H9 (cell line): Measurements from ENCODE around the gene PEX5L. TPM values are rescaled to one million over a fixed set of nuclear protein-coding genes. Genes with fewer than 3 reads are reported as not detected.

Experiments used
- DNase-seq: peaks from one replicate; pipeline ENCODE4 v3.0.0-alpha.2; 2017
- H2AFZ ChIP-seq: one replicate; pipeline ENCODE4 v1.6.1; 2013; ENCODE audit warnings: mild to moderate bottlenecking, low read length, control low read depth, moderate library complexity
- H2AK5ac ChIP-seq: 2 replicates; pipeline ENCODE4 v1.6.1; 2013; ENCODE audit warnings: low read length, control low read depth, mixed read lengths; ENCODE audit not compliant: insufficient read length
- H2BK120ac ChIP-seq: one replicate; pipeline ENCODE4 v1.6.1; 2013; ENCODE audit warnings: low read depth, mild to moderate bottlenecking, low read length, control low read depth, inconsistent platforms; ENCODE audit not compliant: poor library complexity, severe bottlenecking
- H2BK12ac ChIP-seq: 2 replicates; pipeline ENCODE4 v1.6.1; 2013; ENCODE audit warnings: low read length, control low read depth, mixed read lengths, low read depth; ENCODE audit not compliant: insufficient read length
- H2BK15ac ChIP-seq: 2 replicates; pipeline ENCODE4 v1.6.1; 2013; ENCODE audit warnings: low read depth, low read length, control low read depth
- H2BK20ac ChIP-seq: one replicate; pipeline ENCODE4 v1.6.1; 2013; ENCODE audit warnings: low read depth, mild to moderate bottlenecking, low read length, control low read depth, inconsistent platforms; ENCODE audit not compliant: poor library complexity, severe bottlenecking
- H2BK5ac ChIP-seq: 2 replicates; pipeline ENCODE4 v1.6.1; 2013; ENCODE audit warnings: low read length, control low read depth, mixed read lengths; ENCODE audit not compliant: insufficient read length
- H3K14ac ChIP-seq: 2 replicates; pipeline ENCODE4 v1.6.1; 2013; ENCODE audit warnings: low read length, control low read depth; ENCODE audit not compliant: insufficient read depth
- H3K18ac ChIP-seq: 2 replicates; pipeline ENCODE4 v1.6.1; 2013; ENCODE audit warnings: low read depth, mild to moderate bottlenecking, mixed read lengths, low read length, control low read depth; ENCODE audit not compliant: insufficient read length
- H3K23ac ChIP-seq: 2 replicates; pipeline ENCODE4 v1.6.1; 2013; ENCODE audit warnings: low read length, control low read depth, mixed read lengths, low read depth; ENCODE audit not compliant: insufficient read length
- H3K23me2 ChIP-seq: 2 replicates; pipeline ENCODE4 v1.6.1; 2013; ENCODE audit warnings: low read depth, mild to moderate bottlenecking, mixed read lengths, low read length, control low read depth; ENCODE audit not compliant: insufficient read length, poor library complexity, severe bottlenecking
- H3K27ac ChIP-seq: 2 replicates; pipeline ENCODE4 v1.5.1; 2013; ENCODE audit warnings: low read length, control low read depth, mixed read lengths, low read depth; ENCODE audit not compliant: insufficient read length
- H3K27me3 ChIP-seq: 2 replicates; pipeline ENCODE4 v1.6.1; 2013; ENCODE audit warnings: low read length, control low read depth, inconsistent platforms; ENCODE audit not compliant: insufficient read depth
- H3K4ac ChIP-seq: 2 replicates; pipeline ENCODE4 v1.6.1; 2013; ENCODE audit warnings: low read depth, mild to moderate bottlenecking, control low read depth, inconsistent platforms, low read length, moderate library complexity
- H3K4me1 ChIP-seq: 2 replicates; pipeline ENCODE4 v1.6.1; 2013; ENCODE audit warnings: low read length, control low read depth, inconsistent platforms; ENCODE audit not compliant: insufficient read depth
- H3K4me2 ChIP-seq: 2 replicates; pipeline ENCODE4 v1.6.1; 2013; ENCODE audit warnings: low read length, control low read depth, mixed read lengths; ENCODE audit not compliant: insufficient read length, insufficient read depth
- H3K56ac ChIP-seq: 2 replicates; pipeline ENCODE4 v1.6.1; 2013; ENCODE audit warnings: low read depth, mild to moderate bottlenecking, mixed read lengths, low read length, control low read depth; ENCODE audit not compliant: insufficient read length
- H3K79me1 ChIP-seq: 2 replicates; pipeline ENCODE4 v1.6.1; 2013; ENCODE audit warnings: low read depth, mild to moderate bottlenecking, moderate library complexity, low read length, control low read depth, inconsistent platforms; ENCODE audit not compliant: insufficient read depth, poor library complexity, severe bottlenecking
- H3K79me2 ChIP-seq: 2 replicates; pipeline ENCODE4 v1.6.1; 2013; ENCODE audit warnings: low read length, control low read depth, inconsistent platforms; ENCODE audit not compliant: insufficient read depth
- H3K9ac ChIP-seq: 2 replicates; pipeline ENCODE4 v1.6.1; 2013; ENCODE audit warnings: low read length, control low read depth, mixed read lengths; ENCODE audit not compliant: insufficient read length; ENCODE audit errors: extremely low read depth
- H3K9me3 ChIP-seq: one replicate; pipeline ENCODE4 v1.6.1; 2013; ENCODE audit warnings: low read depth, low read length, inconsistent platforms; ENCODE audit not compliant: control insufficient read depth
- H3T11ph ChIP-seq: one replicate; pipeline ENCODE4 v1.6.1; 2013; ENCODE audit warnings: mild to moderate bottlenecking, low read length, control low read depth, inconsistent platforms
- H4K20me1 ChIP-seq: one replicate; pipeline ENCODE4 v1.6.1; 2013; ENCODE audit not compliant: control insufficient read depth, insufficient read length, insufficient read depth
- H4K5ac ChIP-seq: 2 replicates; pipeline ENCODE4 v1.6.1; 2013; ENCODE audit warnings: low read depth, mild to moderate bottlenecking, mixed read lengths, low read length, control low read depth; ENCODE audit not compliant: insufficient read length
- H4K8ac ChIP-seq: replicated peaks from 2 replicates; pipeline ENCODE4 v1.6.1; 2013; ENCODE audit warnings: low read length, control low read depth, mixed read lengths, low read depth; ENCODE audit not compliant: insufficient read length
- H4K91ac ChIP-seq: 2 replicates; pipeline ENCODE4 v1.6.1; 2013; ENCODE audit warnings: low read depth, mild to moderate bottlenecking, moderate library complexity, mixed read lengths, low read length, control low read depth; ENCODE audit not compliant: insufficient read length
- H3K27ac Mint-ChIP-seq, 3 experiments: 2 replicates in 2 of 3; 3 replicates in 1 of 3; pipeline ENCODE4 v1.8.0; 2020 to 2021; ENCODE audit warnings: mixed read lengths in 3 of 3, mild to moderate bottlenecking in 1 of 3, moderate library complexity in 1 of 3
- H3K27me3 Mint-ChIP-seq: 2 replicates; pipeline ENCODE4 v1.8.0; 2021; ENCODE audit warnings: low read depth, mild to moderate bottlenecking, moderate library complexity, mixed read lengths
- H3K36me3 Mint-ChIP-seq, 3 experiments: 2 replicates in 2 of 3; 3 replicates in 1 of 3; pipeline ENCODE4 v1.8.0; 2020 to 2021; ENCODE audit warnings: low read depth in 3 of 3, mixed read lengths in 3 of 3; ENCODE audit not compliant: insufficient read depth in 1 of 3
- H3K4me1 Mint-ChIP-seq, 2 experiments: 2 replicates each; pipeline ENCODE4 v1.8.0; 2020; ENCODE audit warnings: mixed read lengths in 2 of 2
- H3K4me3 Mint-ChIP-seq, 2 experiments: 2 replicates in 1 of 2; 3 replicates in 1 of 2; pipeline ENCODE4 v1.8.0; 2020 to 2021; ENCODE audit warnings: mild to moderate bottlenecking in 2 of 2, mixed read lengths in 2 of 2, moderate library complexity in 1 of 2
- H3K9me3 Mint-ChIP-seq, 2 experiments: 2 replicates in 1 of 2; 3 replicates in 1 of 2; pipeline ENCODE4 v1.8.0; 2020; ENCODE audit warnings: mild to moderate bottlenecking in 2 of 2, mixed read lengths in 2 of 2, moderate library complexity in 1 of 2
- WGBS: extraction: QIAGEN DNeasy Blood & Tissue Kit; methylation state at CpG from one replicate; pipeline ENCODE4 v1.1.7; 2013; ENCODE audit warnings: missing lambda C conversion rate, low lambda C conversion rate, mixed read lengths; ENCODE audit not compliant: insufficient read length; ENCODE audit errors: extremely low coverage; 5-methylcytosine and 5-hydroxymethylcytosine counted together
- total RNA-seq: library from RNA; stranded (reverse); gene quantifications from 2 replicates; pipeline ENCODE4 v1.2.1, GENCODE V29; 2021
- TF ChIP-seq, protein P1 (sequence below): fragments of 200-600 bp; sonication (generic); conservative IDR thresholded peaks from 3 replicates; pipeline ENCODE4 v1.8.0; 2021; ENCODE audit warnings: antibody characterized with exemption, mild to moderate bottlenecking

The PEX5L gene
- total RNA-seq, 1 experiment from 2014 or later: 0.85 TPM

- Histone ChIP-seq H3K9ac (no peak overlapping the region), H4K20me1 (no peaks in the 10 kb centered on the region), H2BK15ac (no peak overlapping the region), H3K9me3 (no peaks in the 10 kb centered on the region), H4K8ac (no peak overlapping the region), H2AFZ (no peak overlapping the region), H4K5ac (no peak overlapping the region), H3K27me3 (no peaks in the 10 kb centered on the region), H3K79me2 (no peaks in the 10 kb centered on the region), H2BK5ac (no peak overlapping the region), H3K79me1 (no peaks in the 10 kb centered on the region), H3K4me1 (peaks cover 4% of the 10 kb centered on the region; the same call in 1 of the 2 replicates), H2BK12ac (no peak overlapping the region), H3K18ac (no peak overlapping the region), H3K23ac (no peak overlapping the region), H4K91ac (no peak overlapping the region), H3K56ac (no peak overlapping the region), H3K23me2 (no peaks in the 10 kb centered on the region), H3K14ac (no peak overlapping the region), H2BK20ac (no peak overlapping the region), H3T11ph (no peak overlapping the region), H2BK120ac (no peak overlapping the region), H3K27ac (no peak overlapping the region), H3K4ac (no peak overlapping the region), H3K4me2 (no peak overlapping the region), H2AK5ac (no peak overlapping the region)
- Mint-ChIP-seq H3K4me3 (no peak overlapping the region), H3K36me3 (no peaks in the 10 kb centered on the region), H3K4me1 (peaks cover 40 to 55% of the 10 kb centered on the region in 2 experiments), H3K27ac (peak overlapping the region in 2 of 3 experiments; percentile 51 to 87; a peak in 3 of 7 replicates), H3K27me3 (no peaks in the 10 kb centered on the region), H3K9me3 (no peaks in the 10 kb centered on the region)
- peak; percentile 63 for DNase-seq
- no CpG with 5 or more reads among the region's 2 CpGs for WGBS
- TF ChIP-seq, protein P1, sequence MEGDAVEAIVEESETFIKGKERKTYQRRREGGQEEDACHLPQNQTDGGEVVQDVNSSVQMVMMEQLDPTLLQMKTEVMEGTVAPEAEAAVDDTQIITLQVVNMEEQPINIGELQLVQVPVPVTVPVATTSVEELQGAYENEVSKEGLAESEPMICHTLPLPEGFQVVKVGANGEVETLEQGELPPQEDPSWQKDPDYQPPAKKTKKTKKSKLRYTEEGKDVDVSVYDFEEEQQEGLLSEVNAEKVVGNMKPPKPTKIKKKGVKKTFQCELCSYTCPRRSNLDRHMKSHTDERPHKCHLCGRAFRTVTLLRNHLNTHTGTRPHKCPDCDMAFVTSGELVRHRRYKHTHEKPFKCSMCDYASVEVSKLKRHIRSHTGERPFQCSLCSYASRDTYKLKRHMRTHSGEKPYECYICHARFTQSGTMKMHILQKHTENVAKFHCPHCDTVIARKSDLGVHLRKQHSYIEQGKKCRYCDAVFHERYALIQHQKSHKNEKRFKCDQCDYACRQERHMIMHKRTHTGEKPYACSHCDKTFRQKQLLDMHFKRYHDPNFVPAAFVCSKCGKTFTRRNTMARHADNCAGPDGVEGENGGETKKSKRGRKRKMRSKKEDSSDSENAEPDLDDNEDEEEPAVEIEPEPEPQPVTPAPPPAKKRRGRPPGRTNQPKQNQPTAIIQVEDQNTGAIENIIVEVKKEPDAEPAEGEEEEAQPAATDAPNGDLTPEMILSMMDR: no peak
These were observed 154.4 kb downstream of the PEX5L start for GRCh38 chr3:179882292-179882691.
